Heart left ventricle (tissue), 16 donors: ENCODE data around the gene YOD1. TPM values are rescaled to one million over a fixed set of nuclear protein-coding genes. Genes with fewer than 3 reads are reported as not detected.

ENCODE experiments used
- ATAC-seq, 4 donors: fragments of 200-7000 bp; cut with Tn5 transposase; one replicate each; pipeline ENCODE4 v1.9.1; 2020 to 2022; ENCODE audit warnings: moderate library complexity in 4 of 4, mild to moderate bottlenecking in 3 of 4, moderate number of reproducible peaks in 1 of 4
- DNase-seq, 5 donors: peaks; one replicate each; pipeline ENCODE4 v3.0.0-alpha.2; 2020
- H3K27ac ChIP-seq, 12 donors: fragments of 200-600 bp; sonication (generic) in 4 of 12; one replicate each; pipeline versions ENCODE4 v1.5.0 to v1.8.0; 2016 to 2022; ENCODE audit warnings: mild to moderate bottlenecking in 2 of 12
- H3K27me3 ChIP-seq, 9 donors: fragments of 200-600 bp; sonication (generic) in 2 of 9; one replicate each; pipeline versions ENCODE4 v1.5.1 to v1.8.0; 2016 to 2022; ENCODE audit warnings: mild to moderate bottlenecking in 3 of 9
- H3K36me3 ChIP-seq, 9 donors: fragments of 200-600 bp; sonication (generic) in 2 of 9; one replicate each; pipeline versions ENCODE4 v1.5.0 to v1.8.0; 2018 to 2022; ENCODE audit warnings: mild to moderate bottlenecking in 2 of 9
- H3K4me1 ChIP-seq, 12 donors: fragments of 200-600 bp; sonication (generic) in 4 of 12; one replicate each; pipeline versions ENCODE4 v1.5.0 to v1.8.0; 2016 to 2022; ENCODE audit warnings: mild to moderate bottlenecking in 3 of 12
- H3K4me3 ChIP-seq, 12 donors: fragments of 200-600 bp; sonication (generic) in 4 of 12; one replicate each; pipeline versions ENCODE4 v1.5.0 to v1.8.0; 2017 to 2022; ENCODE audit warnings: mild to moderate bottlenecking in 9 of 12, moderate library complexity in 4 of 12
- H3K9me3 ChIP-seq, 12 donors: fragments of 200-600 bp; sonication (generic) in 4 of 12; one replicate each; pipeline versions ENCODE4 v1.5.0 to v1.8.0; 2016 to 2022; ENCODE audit warnings: mild to moderate bottlenecking in 1 of 12
- POLR2A ChIP-seq, 2 donors: fragments of 450-650 bp; IDR thresholded peaks; one replicate each; pipeline ENCODE4 v1.6.1; 2017; ENCODE audit warnings: antibody characterized with exemption in 2 of 2, mild to moderate bottlenecking in 2 of 2, moderate library complexity in 2 of 2
- WGBS, 4 donors: extraction: QIAGEN DNeasy Blood & Tissue Kit in 2 of 4; methylation state at CpG; one replicate each; pipeline versions ENCODE4 v1.1.5 to v1.1.7; 2013 to 2018; 5-methylcytosine and 5-hydroxymethylcytosine counted together
- intact Hi-C, 10 donors: fragments of 100-400 bp; cut with DNase I; formaldehyde crosslinking; loops; one replicate each; pipeline versions ENCODE4 v1.11.1 to v1.14.2; 2022
- polyA plus RNA-seq, 2 donors: library from polyadenylated mRNA; stranded (reverse); fragments of 200-250 nt; gene quantifications; one replicate each; pipeline ENCODE4 v1.2.3, GENCODE V29; 2013
- total RNA-seq, 9 donors: library from RNA; depleted of rRNA in 2 of 9; stranded (reverse); fragments of >200 nt in 2 of 9; fragmentation: NEBNext Ultra II Directional in 3 of 9; extraction: Animal tissue kit (Norgen Biotek cat#: 25700) in 3 of 9; gene quantifications; one replicate each; pipeline versions ENCODE4 v1.1.0 to v1.2.4, GENCODE V29; 2016 to 2023
- TF ChIP-seq, protein P1 (sequence below), 12 donors: fragments of 200-600 bp; sonication (generic) in 4 of 12; IDR thresholded peaks; one replicate each; pipeline versions ENCODE4 v1.5.0 to v1.8.0; 2018 to 2022; ENCODE audit warnings: antibody characterized with exemption in 12 of 12, mild to moderate bottlenecking in 5 of 12
- donor health status: ischemic (EF 13 %, LVEDD 7.1; RV severe dilation, severe dysfunction).
- donor health status: healthy with polysubstance abuse.
- donor health status: DM: no; HTN: yes; CAD: no.
- donor health status: DM: no; HTN: no; CAD: no.
- donor health status: ischemic (EF 25% LVEDD 6.9; RV normal size, moderate dysfunction).
- donor health status: ischemic (EF 25% LVEDD 5.7; RV mildly dilated, moderate dysfunction).
- donor health status: healthy.
- donor health status: DM: yes; HTN: yes; CAD: no.
- donor health status: ischemic (EF 35%, LVEDD 5.7; RV mildly dilated, moderate dysfunction).
- donor health status: nonischemic (EF 11% LVEDD 7.7; RV severe dilation, severe dysfunction).
- donor health status: DM: yes; HTN: yes; CAD: no.
- donor health status: PGD.
- donor health status: ischemic (EF 29% LVEDD 5.4; RV normal size, mild dysfunction).
- donor health status: nonischemic (EF 23%, LVEDD 6.1; RV moderate dilation, normal function).

YOD1 gene
- total and polyA plus RNA-seq, 11 donors, result 1.9 to 7.4 (median 5.8) TPM

GRCh38 chr1:207014728-207015127, 36.3 kb downstream of the YOD1 start:
- intact Hi-C loops, result no loop called here
- Histone ChIP-seq H3K4me1 (peaks cover 0 to 10% (median 0%) of the 10 kb centered on the region in 12 donors), H3K27ac (no peak overlapping the region), H3K27me3 (no peaks in the 10 kb centered on the region), H3K9me3 (no peaks in the 10 kb centered on the region), H3K4me3 (no peak overlapping the region), H3K36me3 (no peaks in the 10 kb centered on the region)
- WGBS, 4 donors, result 82 to 93% (median 90%) methylated on average over 3 of the region's 3 CpGs
- TF ChIP-seq POLR2A (IDR thresholded peaks at IDR 0.05), result no peak
- TF ChIP-seq, protein P1, sequence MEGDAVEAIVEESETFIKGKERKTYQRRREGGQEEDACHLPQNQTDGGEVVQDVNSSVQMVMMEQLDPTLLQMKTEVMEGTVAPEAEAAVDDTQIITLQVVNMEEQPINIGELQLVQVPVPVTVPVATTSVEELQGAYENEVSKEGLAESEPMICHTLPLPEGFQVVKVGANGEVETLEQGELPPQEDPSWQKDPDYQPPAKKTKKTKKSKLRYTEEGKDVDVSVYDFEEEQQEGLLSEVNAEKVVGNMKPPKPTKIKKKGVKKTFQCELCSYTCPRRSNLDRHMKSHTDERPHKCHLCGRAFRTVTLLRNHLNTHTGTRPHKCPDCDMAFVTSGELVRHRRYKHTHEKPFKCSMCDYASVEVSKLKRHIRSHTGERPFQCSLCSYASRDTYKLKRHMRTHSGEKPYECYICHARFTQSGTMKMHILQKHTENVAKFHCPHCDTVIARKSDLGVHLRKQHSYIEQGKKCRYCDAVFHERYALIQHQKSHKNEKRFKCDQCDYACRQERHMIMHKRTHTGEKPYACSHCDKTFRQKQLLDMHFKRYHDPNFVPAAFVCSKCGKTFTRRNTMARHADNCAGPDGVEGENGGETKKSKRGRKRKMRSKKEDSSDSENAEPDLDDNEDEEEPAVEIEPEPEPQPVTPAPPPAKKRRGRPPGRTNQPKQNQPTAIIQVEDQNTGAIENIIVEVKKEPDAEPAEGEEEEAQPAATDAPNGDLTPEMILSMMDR (IDR thresholded peaks at IDR 0.05), result no peak
- no peak for DNase-seq
- ATAC-seq, result no peak

- Histone ChIP-seq H3K36me3 (no peaks in the 10 kb centered on the region), H3K4me3 (no peak overlapping the region), H3K9me3 (no peaks in the 10 kb centered on the region), H3K27ac (no peak overlapping the region), H3K27me3 (no peaks in the 10 kb centered on the region), H3K4me1 (peaks cover 0 to 10% (median 0%) of the 10 kb centered on the region in 12 donors)
- WGBS, 4 donors, result 67 to 93% (median 76%) methylated on average over 6 of the region's 6 CpGs
- TF ChIP-seq POLR2A (IDR thresholded peaks at IDR 0.05), result no peak
- TF ChIP-seq, protein P1 (IDR thresholded peaks at IDR 0.05), result no peak
- ATAC-seq, result no peak
- intact Hi-C loops, result no loop called here
- no peak for DNase-seq
These were observed 37.5 kb downstream of the YOD1 start for GRCh38 chr1:207013321-207014085.

- TF ChIP-seq, protein P1 (IDR thresholded peaks at IDR 0.05), result no peak
- TF ChIP-seq POLR2A (IDR thresholded peaks at IDR 0.05), result no peak
- no peaks in the 10 kb centered on the region for H3K27me3 ChIP-seq
- intact Hi-C loops, result no loop called here
- ATAC-seq (no peak), DNase-seq (no peak)
- 88 to 100% (median 97%) methylated on average over 2 of the region's 2 CpGs for WGBS, 4 donors
- no peak overlapping the region for H3K4me3 ChIP-seq
- no peaks in the 10 kb centered on the region for H3K4me1 ChIP-seq
- no peak overlapping the region for H3K27ac ChIP-seq
- H3K36me3 ChIP-seq, result no peaks in the 10 kb centered on the region
- no peaks in the 10 kb centered on the region for H3K9me3 ChIP-seq
These were observed 40.3 kb downstream of the YOD1 start for GRCh38 chr1:207010726-207011125.

DNA sequence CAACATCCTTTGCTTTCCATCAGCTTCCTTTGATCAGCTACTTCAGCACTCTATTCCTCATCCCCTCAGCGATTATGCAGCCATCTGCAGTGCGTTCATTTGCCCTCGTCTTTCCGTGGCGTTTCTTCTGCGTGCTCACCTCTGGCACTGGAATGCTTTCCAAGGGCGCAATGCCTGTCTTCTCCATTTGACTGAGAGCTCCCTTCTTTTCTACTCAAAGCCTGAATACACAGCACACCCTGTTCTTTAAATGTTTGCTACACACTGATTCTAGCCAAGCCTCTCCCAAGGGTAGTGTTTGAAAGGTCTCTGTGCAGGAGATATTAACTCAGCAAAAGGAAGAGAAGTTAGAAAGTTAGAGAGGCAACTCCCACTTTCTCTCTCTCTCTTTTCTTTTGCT, 41.1 kb downstream of the YOD1 start:
- ATAC-seq (no peak), DNase-seq (no peak)
- TF ChIP-seq POLR2A (IDR thresholded peaks at IDR 0.05), result no peak
- TF ChIP-seq, protein P1 (IDR thresholded peaks at IDR 0.05), result no peak
- Histone ChIP-seq H3K4me1 (peaks cover 0 to 2% (median 0%) of the 10 kb centered on the region in 12 donors), H3K9me3 (no peaks in the 10 kb centered on the region), H3K27me3 (no peaks in the 10 kb centered on the region), H3K27ac (no peak overlapping the region), H3K36me3 (no peaks in the 10 kb centered on the region), H3K4me3 (no peak overlapping the region)
- intact Hi-C loops, result no loop called here
- 87 to 90% (median 89%) methylated on average over 7 of the region's 7 CpGs for WGBS, 4 donors
